GM11168 (cell line): ENCODE results near the gene BAG2.

Experiments
- in situ Hi-C: fragments of 300-500 bp; cut with MboI; formaldehyde crosslinking; loops from one replicate; pipeline ENCODE4 v1.12.0; 2022; ENCODE audit warnings: low sequenced_read_pairs; ENCODE audit not compliant: unreplicated experiment

Gene BAG2

DNA sequence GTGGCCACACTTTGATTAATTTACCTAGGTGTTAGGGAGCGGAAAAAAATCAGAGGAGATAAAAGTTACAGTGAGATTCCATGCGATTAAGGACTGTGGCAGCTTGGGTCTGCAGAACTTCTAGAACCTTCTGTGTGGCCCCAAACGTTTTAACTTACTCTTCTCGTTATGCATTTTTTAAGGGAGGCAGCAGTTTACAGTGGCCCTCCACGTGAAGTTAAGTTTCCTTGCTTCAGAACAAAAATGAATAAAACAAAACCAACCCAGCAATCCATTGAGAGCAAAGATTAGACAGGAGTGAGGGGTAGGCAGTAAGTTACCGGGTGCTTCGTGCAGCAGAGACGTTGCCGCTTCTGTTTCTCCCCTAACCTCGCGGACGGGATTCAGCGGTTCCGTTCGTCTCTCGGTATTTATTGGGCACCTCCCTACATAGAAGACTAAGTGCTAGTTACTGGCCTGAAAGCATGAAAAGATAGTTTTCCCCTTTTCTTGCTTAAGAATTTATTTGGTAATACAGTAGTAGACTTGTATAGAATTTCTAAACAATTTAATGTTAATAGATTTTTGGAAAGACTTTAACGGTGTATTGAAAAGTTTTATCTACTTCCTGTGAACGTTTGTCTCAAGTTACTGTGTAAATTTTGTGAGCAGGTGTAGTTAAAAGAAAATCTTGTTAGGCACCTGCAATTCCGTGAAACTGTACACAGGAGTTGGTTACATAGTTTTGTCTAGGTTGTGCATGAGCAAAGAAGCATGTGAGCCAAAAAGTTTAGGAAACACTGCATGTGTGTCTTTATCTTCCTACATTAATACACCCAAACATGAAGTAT, 1.1 kb downstream of the BAG2 start:
- in situ Hi-C loops, result no loop called here

DNA sequence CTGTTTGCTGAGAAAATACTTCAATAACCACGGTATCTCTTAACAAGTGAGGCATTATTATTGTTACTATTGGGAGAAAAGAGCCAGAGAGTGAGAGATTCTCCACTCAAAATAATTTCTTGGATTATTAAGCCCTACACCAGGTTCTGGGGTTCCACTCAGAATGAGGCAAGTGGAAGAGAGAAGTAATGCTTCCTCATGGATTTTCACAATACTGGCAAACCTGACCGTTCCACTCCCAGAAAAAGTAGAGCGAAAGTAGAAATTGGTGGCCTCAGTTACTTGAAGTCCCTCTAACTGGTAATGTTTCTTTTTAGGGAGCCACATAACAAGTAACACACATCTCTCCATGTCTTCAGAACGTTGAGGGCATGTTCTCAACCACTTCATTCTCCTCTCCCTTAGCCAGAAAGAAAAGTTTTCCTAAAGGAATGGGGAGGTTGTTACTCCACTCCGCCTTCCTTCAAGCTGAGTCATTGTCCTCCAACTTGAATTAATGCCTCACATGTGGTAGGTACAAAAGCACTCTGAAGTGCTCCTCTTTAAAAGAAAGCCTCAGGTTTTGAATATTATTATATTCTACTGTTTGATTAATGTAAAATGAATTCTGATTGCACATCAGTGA, 1.9 kb downstream of the BAG2 start:
- in situ Hi-C loops, result no loop called here

DNA sequence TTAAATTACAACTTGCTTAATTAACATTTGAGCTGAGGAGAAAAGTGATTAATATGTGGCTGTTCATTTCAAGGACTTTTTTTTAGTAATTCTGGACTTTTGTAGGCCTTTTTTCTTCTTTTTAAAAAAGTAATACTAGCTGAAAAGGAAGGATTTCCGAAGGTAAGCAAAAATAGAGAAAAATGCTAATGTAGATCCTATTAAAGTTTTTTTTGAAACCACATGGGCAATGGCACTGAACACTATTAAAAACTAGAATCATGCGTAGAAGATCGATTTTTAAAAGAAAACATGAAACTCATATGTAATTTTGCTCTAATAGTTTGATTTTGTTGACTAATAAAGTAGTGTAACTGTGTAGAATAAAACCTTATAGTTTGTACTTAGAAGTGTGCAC, 2.4 kb downstream of the BAG2 start:
- in situ Hi-C loops, result no loop called here

DNA sequence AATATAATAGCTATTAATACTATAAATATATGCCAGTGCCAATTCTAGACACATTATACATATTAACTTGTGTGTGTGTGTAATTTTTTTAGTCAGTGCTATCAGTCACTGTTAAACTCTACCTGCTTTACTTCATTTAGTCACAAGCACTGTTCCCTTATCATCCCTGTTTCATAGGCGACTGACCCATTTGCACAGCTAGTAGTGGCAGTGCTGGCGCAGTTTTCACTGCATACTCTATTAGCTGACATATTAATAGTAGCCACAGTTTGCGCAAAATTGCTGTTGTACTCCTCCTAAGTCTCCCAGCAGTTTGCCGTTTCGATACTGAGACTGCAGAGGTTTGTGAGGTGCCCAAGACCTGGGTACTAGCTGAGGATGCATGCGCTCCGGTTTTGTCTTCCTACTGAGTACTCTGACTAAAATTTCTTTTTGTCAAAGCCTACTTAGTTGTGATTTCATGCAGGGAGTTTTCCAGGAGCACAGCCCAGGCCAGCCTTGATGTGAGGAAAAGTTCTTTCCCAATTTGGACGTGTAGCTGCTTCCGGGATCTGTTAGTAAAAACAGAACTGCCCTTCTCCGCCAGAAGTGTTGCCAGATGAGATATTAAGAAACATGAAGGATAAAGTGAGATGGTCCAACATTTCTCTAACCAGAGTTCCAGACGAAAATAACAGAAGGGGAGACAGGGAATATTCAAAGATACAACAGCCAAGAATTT, 5.6 kb downstream of the BAG2 start:
- in situ Hi-C loops, result no loop called here

DNA sequence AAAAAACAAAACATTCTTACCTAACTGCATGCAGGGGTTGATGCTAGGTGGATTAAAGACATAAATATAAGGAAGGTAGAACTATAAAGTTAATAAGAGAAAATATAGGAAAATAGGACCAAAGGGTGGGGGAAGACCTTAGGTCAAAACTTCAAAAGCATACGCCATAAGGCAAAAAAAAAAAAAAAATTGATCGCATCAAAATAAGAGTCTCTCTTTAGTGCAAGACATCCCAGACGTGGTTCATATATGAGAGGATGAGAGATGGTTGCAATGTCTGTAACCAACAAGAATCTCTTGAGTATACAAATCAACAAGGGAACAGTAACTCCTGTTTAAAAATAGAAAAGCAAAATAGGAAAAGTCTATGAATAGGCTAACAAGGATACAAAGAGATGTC, 8.5 kb downstream of the BAG2 start:
- in situ Hi-C loops, result no loop called here

DNA sequence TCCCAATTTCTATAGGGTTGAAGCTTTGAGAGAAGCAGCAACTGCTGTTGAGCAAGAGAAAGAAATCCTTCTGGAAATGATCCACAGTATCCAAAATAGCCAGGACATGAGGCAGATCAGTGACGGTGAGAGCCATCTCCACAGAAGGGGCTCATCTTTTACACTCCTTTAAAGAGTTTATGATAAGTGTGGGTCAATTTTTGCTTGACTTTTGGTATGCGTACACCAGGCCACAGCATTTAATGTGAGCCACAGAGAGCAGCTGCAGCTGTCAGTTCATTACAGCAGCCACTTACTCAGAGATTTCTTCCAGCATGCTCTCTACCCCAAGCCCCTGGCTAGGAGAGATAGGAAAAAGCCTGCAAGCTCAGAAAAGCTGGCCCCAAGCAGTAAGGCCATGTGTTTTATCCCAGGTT, 9.9 kb downstream of the BAG2 start:
- in situ Hi-C loops, result no loop called here

DNA sequence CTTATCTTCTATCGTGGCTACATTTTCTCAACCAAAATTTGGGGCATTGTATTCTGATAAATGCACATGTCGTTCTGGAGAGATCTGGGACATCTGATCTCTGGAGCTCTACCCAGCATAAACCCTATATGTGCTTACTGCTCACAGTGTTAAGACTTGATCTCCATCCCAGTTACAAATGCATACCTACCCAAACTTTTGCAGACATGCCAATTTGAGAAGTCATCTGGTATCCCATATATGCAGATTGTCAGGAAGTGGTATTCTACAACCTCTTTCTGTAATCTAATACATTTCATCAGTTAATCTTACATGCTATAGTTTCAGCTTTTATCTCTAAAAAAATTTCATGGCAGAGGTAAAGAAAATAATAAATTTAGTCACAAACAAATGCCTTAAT, 11.2 kb downstream of the BAG2 start:
- in situ Hi-C loops, result no loop called here

DNA sequence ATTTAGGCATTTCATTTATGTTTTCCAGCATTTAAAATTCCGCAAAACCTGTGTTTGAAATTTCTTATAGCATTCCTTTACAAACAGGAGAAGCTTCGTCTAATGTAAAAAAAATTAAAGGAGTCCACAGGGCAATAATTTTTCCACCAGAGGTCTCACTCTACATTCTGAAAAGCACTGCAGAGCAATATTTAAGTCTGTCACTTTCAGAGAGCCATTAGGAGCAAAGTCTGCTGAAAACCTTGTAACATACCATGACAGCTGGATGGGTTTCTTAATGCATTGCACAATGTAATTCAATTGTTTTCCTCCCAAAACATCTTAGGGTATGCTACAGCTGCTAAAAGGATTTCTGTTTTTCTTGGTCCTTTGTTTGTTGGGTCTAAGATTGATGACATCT, 18.0 kb downstream of the BAG2 start:
- in situ Hi-C loops, result no loop called here

DNA sequence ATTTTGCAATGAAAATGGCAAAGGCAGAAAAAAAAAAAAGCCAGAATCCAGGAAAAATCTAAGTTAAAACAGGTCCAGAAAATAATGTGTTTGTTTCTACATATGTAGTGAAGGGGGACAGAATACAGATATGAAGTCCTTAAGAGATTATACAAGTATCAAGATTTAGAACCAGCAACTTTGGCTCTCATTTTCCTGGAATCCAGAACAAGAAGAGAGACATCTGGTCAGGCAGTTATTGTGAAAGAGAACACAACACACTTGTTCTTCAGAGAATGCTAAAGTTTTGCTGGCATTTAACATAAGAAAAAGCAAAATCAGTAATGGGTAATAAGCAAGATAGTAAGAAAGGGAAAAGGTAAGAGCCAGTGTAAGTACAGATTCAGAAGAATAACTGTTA, 21.1 kb downstream of the BAG2 start:
- in situ Hi-C loops, result no loop called here

DNA sequence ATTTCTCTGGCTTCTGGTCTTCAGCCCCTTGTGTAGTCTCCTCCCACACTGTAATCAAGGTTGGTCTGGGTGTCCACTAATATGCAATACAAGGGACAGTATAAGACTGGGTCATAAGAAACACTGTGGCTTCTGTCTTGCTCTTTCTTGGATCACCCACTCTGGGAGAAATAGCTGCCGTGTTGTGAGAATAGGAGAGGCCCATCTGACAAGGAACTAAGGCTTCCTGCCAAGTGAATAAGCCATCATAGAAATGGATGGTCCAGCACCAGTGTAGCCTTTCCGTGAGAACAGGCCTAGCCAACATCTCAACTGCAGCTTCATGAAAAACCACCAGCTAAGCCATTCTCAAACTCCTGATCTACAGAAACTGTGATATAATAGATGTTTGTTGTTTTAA, 23.3 kb downstream of the BAG2 start:
- in situ Hi-C loops, result no loop called here

DNA sequence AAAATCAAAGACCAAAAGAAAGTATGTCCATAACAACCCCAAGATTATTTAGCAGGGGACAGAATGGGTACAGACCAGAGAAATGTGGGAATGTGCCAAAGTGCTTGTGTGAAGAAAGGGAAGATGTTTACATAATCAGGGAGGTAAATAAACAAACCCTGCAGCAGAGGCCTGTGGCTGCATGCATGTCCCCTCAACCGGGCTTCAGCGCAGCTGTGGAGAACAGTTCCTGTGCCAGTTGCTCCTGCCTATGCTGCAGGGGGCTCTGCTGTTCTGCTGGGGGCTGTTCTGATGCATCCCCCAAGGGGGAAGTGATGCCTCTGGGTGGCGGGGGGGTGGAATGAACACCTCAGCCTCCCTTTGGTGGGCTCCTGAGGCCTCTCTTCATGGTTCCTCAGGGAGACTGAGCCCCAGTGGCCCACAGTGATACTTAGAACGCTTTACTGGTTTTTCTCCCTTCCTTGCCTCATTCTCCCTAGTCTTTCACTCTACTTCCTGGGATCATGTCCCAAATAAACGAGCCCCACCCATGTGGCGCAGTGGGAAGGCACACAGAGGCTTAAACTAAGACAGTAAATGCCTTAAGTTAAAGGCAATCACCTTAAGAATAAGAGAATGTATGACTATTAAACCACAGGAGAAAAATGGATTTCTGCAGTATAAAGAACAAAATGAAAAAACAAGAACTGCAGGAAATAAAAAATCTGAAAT, 27.0 kb downstream of the BAG2 start:
- in situ Hi-C loops, result no loop called here

DNA sequence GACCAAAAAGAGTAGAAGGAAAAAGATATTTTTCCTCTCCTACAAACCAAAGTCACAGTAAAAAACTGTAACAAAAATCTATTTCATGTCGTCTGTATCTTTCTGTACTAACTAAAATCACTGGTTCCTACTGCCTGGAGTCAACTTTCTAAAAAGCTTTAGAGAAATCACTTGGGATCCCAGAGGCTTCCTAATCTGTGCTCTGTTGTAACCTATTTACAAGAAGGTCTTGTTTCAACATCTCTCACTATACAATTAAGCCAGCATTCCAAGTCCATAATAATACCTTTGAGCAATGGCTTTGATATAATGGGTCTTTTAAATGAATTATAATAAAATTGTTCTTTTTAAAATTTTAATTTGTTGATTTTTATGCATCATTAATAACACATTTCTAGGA, 29.6 kb downstream of the BAG2 start:
- in situ Hi-C loops, result no loop called here

DNA sequence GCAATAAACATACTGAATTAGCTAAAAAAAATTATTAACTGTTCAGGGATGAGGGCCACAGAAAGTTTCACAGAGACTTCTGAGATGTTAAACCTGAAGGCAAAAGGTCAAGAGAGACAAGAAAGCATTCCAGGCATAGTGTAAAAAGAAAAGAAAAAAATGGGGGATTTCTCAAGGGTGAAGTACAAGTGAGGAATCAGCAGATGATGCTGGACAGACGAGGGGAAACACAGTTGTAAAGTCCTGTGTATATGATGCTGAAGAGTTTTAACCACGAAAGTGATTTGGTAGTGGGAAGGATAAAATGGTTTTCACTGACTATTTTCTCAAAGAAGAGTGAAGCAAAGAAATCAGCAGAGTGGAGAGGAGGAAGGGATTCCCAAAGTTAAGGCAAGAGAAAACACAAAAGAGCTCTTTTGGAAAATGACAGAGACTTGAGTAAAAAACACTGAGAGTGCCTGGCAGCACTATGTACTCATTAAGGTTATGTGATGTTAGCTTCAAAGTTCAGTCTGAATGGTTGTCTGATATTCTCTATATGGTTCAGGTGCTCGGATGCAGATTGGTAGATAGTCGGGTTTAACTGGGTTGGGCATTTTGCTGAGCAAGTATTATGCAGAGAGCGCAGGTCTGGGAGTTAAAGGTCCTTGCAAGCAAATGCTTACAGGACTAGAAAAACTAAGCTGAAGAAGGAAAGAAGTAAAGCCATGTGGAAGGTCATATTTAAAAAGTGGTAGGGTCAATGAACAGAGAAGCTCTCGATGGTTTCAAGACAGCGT, 33.6 kb downstream of the BAG2 start:
- in situ Hi-C loops, result no loop called here

DNA sequence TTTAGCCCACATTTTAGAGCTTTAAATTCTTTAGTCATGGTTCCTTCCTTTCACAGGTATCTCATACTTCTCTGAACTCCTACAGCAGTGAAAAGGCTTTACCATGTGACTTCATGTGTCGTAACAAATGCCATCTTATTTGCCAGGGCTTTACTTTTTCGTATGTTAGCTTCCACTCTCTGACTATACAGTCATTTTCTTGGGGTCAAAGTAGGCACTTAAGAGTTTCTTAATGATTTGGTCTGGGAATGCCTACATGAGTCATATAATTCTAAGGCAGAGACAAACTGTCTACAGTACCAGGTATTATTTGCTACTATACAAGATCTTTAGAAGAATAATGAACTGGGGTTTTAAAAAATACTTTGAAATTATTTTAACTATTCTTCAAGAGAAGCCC, 35.0 kb downstream of the BAG2 start:
- in situ Hi-C loops, result no loop called here

DNA sequence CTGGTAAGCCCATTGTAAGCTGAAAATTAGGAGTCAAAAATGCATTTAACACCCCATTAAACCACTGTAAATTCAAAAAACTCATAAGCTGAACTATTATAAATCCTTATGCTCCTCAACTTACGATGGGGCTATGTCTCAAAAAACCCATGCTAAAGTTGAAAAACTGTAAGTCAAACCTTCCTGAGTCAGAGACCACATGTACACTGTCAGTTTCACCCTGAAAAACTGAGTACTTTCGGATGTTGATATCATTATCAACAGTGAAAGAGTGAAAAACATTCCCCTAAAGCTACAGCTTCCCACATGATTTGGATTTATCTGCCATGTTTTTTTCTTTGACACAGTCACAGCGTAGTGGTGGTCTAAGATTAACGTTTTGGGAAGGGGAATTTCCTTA, 35.7 kb downstream of the BAG2 start:
- in situ Hi-C loops, result no loop called here

DNA sequence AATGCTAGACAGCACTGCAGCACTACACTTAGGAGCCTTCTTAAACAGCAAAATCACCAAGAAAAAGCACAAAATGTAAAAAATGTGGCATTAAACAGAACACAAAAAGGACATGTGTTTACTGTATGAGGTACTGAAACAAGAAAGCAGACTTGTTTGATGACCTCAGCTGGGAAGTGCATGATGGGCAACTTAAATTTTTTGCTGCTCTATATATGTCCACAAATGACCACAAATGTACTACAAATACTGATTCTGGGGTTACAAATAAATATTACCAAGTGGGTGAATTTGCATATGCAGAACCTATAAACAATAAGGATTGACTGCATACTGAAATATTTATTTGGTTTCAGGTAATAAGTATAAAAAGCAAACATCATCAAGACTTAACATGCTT, 36.9 kb downstream of the BAG2 start:
- in situ Hi-C loops, result no loop called here

DNA sequence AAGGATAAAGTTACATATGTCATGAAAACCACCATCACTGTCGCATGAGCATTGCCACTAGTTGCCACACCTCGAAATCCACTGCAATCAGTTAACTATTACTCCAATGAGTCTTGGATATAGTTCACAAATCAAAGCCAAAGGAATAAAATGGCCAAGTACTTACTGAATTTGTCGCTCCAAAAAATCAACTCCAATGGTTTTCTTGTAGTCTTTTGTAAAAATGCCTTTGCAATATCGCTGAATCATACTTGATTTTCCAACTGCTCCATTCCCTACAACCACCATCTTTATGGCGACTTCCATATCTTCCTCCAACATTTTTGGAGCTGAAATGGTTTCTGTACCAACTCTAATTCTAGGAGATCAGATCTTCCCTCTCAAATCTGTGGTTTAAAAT, 37.9 kb downstream of the BAG2 start:
- in situ Hi-C loops, result no loop called here

DNA sequence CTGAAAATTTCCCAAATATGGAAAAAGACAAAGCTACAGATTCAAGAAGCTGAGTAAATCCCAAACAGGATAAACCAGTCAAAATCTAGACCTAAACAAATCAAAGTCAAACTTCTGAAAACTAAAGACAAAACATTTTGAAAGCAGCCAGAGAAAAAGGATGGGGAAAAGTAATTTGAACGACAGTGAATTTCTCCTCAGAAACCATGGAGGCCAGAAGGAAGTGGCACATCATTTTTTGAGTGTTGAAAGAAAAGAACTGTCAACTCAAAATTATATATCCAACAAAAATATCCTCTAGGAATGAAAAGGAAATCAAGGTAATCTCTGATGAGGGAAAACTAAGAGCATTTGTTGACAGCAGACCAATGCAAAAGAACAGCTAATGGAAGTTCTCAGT, 43.1 kb downstream of the BAG2 start:
- in situ Hi-C loops, result no loop called here

DNA sequence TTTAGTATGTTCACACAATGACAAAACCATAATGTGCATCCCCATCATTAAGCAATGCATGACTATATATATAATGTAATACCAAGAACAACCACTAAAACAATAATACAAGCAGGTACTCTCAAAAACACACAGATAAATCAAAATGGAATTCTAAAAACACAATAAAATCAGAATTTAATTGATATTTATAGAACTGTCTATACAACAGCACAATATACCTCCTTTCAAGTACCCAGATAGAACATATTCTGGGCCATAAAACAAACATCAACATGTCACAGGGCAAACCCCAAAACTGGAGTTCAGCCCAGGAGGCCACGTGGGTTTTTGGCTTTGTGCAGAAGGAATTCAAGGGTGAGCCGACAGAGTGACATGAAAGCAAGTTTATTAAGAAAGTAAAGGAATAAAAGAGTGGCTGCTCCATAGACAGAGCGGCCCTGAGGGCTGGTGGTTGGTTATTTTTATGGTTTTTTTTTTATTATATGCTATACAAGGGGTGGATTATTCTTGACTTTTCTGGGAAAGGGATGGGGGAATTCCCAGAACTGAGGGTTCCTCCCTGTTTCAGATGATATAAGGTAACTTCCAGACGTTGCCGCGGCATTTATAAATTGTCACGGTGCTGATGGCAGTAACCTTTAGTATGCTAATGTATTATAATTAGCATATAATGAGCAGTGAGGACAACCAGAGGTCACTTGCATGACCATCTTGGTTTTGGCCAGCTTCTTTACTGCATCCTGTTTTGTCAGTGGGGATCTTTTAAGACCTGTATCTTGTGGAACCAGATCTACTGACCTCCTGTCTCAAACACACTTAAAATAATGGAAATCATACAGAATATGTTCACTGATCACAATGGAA, 44.3 kb downstream of the BAG2 start:
- in situ Hi-C loops, result no loop called here
